Brain pericyte (primary cell): ENCODE data around the gene NEO1.

Experiments used
- DNase-seq: peaks from one replicate; pipeline ENCODE4 v3.0.0-alpha.2; 2012; ENCODE audit warnings: low read depth, low spot score

NEO1 gene

GRCh38 chr15:73328981-73329380 lies 276.7 kb downstream of the NEO1 start:
- no peak for DNase-seq

- DNase-seq: no peak
These were observed 277.4 kb downstream of the NEO1 start for GRCh38 chr15:73329501-73330200.

- DNase-seq: no peak
These were observed 278.2 kb downstream of the NEO1 start for GRCh38 chr15:73330206-73331051.

GRCh38 chr15:73331501-73331900 lies 279.2 kb downstream of the NEO1 start:
- no peak for DNase-seq

- DNase-seq: no peak
These were observed 280.0 kb downstream of the NEO1 start for GRCh38 chr15:73331991-73332925.

GRCh38 chr15:73333001-73333400 lies 280.7 kb downstream of the NEO1 start:
- no peak for DNase-seq

GRCh38 chr15:73334086-73334485 lies 281.8 kb downstream of the NEO1 start:
- DNase-seq: no peak

- DNase-seq: no peak
These were observed 282.8 kb downstream of the NEO1 start for GRCh38 chr15:73335026-73335425.

- no peak for DNase-seq
These were observed 283.2 kb downstream of the NEO1 start for GRCh38 chr15:73335471-73335870.

GRCh38 chr15:73336756-73337155 lies 284.5 kb downstream of the NEO1 start:
- no peak for DNase-seq

- no peak for DNase-seq
These were observed 284.9 kb downstream of the NEO1 start for GRCh38 chr15:73337187-73337586.

GRCh38 chr15:73338058-73338457 lies 285.8 kb downstream of the NEO1 start:
- DNase-seq: no peak

- no peak for DNase-seq
These were observed 286.5 kb downstream of the NEO1 start for GRCh38 chr15:73338606-73339374.

- DNase-seq: no peak
These were observed 288.4 kb downstream of the NEO1 start for GRCh38 chr15:73340502-73341192.

- DNase-seq: no peak
These were observed 289.8 kb downstream of the NEO1 start for GRCh38 chr15:73341886-73342600.

- DNase-seq: no peak
These were observed 291.8 kb downstream of the NEO1 start for GRCh38 chr15:73344056-73344455.

- no peak for DNase-seq
These were observed 293.4 kb downstream of the NEO1 start for GRCh38 chr15:73345658-73346057.

- DNase-seq: no peak
These were observed 294.6 kb downstream of the NEO1 start for GRCh38 chr15:73346735-73347312.

GRCh38 chr15:73349191-73349590 lies 296.9 kb downstream of the NEO1 start:
- DNase-seq: no peak

- DNase-seq: no peak
These were observed 299.8 kb downstream of the NEO1 start for GRCh38 chr15:73352082-73352481.
